Right lobe of liver (tissue), 6 donors: Measurements from ENCODE around the gene BRD1. TPM values are rescaled to one million over a fixed set of nuclear protein-coding genes. Genes with fewer than 3 reads are reported as not detected.

Source experiments
- ATAC-seq, 4 donors: fragments of 200-7000 bp; cut with Tn5 transposase; one replicate each; pipeline ENCODE4 v1.9.1; 2020; ENCODE audit warnings: mild to moderate bottlenecking in 4 of 4, moderate library complexity in 4 of 4
- DNase-seq, 3 donors: peaks; one replicate each; pipeline ENCODE4 v3.0.0-alpha.2; 2020
- H3K27ac ChIP-seq, 3 donors: fragments of 200-600 bp; one replicate each; pipeline ENCODE4 v1.8.0; 2022
- H3K27me3 ChIP-seq, 2 donors: fragments of 200-600 bp; one replicate each; pipeline ENCODE4 v1.8.0; 2022
- H3K36me3 ChIP-seq, 4 donors: fragments of 200-600 bp; sonication (generic) in 1 of 4; one replicate each; pipeline versions ENCODE4 v1.5.1 to v1.8.0; 2017 to 2022; ENCODE audit warnings: control low read depth in 1 of 4
- H3K4me1 ChIP-seq, 4 donors: fragments of 200-600 bp; sonication (generic) in 1 of 4; one replicate each; pipeline versions ENCODE4 v1.5.1 to v1.8.0; 2017 to 2022; ENCODE audit warnings: control low read depth in 1 of 4
- H3K4me3 ChIP-seq, 3 donors: fragments of 200-600 bp; one replicate each; pipeline ENCODE4 v1.8.0; 2022
- H3K9me3 ChIP-seq, 4 donors: fragments of 200-600 bp; sonication (generic) in 1 of 4; one replicate each; pipeline versions ENCODE4 v1.5.1 to v1.8.0; 2017 to 2022; ENCODE audit warnings: control low read depth in 1 of 4
- POLR2A ChIP-seq: fragments of 450-650 bp; IDR thresholded peaks from one replicate; pipeline ENCODE4 v1.6.1; 2017; ENCODE audit warnings: antibody characterized with exemption, mild to moderate bottlenecking
- WGBS: methylation state at CpG from one replicate; pipeline ENCODE4 v1.1.6; 2018; ENCODE audit warnings: low coverage, low lambda C conversion rate; ENCODE audit not compliant: insufficient coverage; ENCODE audit errors: missing lambda C conversion rate; 5-methylcytosine and 5-hydroxymethylcytosine counted together
- intact Hi-C, 2 donors: fragments of 100-400 bp; cut with DNase I; formaldehyde crosslinking; loops; one replicate each; pipeline versions ENCODE4 v1.11.2 to v1.14.1; 2022
- total RNA-seq, 6 experiments: library from RNA; depleted of rRNA in 2 of 6; stranded (reverse); fragments of >200 nt in 2 of 6; fragmentation: NEBNext Ultra II Directional in 3 of 6; extraction: Animal tissue kit (Norgen Biotek cat#: 25700) in 3 of 6; gene quantifications; one replicate each; pipeline versions ENCODE4 v1.1.0 to v1.2.4, GENCODE V29; 2016 to 2023
- TF ChIP-seq, protein P1 (sequence below), 4 donors: fragments of 200-600 bp in 3 of 4; fragments of 450-650 bp in 1 of 4; IDR thresholded peaks; one replicate each; pipeline versions ENCODE4 v1.5.1 to v1.8.0; 2016 to 2022; ENCODE audit warnings: antibody characterized with exemption in 4 of 4, mild to moderate bottlenecking in 2 of 4
- donor health status: DM: no; HTN: yes; CAD: no.
- donor health status: DM: no; HTN: no; CAD: no.
- donor health status: DM: no; HTN: no; CAD: no.
- donor health status: DM: no; HTN: yes; CAD: no.
- donor health status: DM: no; HTN: yes; CAD: no.

BRD1 gene
- total RNA-seq, 6 experiments from 2014 or later = 9.3 to 17.8 (median 11.6) TPM

DNA sequence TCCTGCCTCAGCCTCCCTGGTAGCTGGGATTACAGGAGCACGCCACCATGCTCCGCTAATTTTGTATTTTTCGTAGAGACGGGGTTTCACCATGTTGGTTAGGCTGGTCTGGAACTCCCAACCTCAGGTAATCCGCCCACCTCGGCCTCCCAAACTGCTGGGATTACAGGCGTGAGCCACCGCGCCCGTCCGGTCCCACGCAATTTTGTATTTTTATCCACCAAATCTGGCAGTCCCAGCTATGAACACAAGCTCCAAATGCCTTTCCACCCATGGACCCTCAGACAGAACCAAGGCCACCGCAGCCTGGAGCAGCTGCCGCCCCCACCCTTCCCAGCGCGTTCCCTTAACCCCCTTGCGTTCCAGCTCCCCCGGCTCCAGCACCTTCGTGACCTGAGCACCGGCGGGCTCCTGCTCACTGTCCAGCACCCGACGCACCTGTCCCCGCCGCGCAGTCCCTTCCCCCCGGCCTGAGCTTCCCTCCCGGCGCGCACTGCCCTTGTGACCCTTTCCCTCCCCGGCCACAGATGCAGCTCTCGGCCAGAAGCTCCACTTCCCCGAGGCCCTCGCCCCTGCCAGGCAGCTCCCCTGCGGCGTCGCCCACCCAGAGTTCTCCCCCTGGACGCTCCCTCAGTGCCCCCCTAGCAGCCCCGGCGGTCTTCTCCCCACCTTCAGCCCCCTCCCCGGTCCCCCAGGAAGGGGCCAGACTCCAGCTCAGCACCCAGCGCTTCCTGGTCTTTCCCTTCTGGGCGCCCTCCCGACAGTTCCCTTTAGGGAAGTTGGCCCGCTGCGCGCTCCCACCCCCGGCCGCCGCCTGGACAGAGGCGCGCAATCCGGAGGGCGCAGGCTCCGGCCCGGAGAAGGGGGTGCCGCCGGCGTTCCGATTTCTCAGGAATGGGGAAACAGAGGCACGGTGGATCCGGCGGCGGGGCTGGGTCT lies 20.3 kb upstream of the BRD1 start:
- H3K9me3 ChIP-seq = no peaks in the 10 kb centered on the region
- peak; percentile 6 to 26 (median 18) for ATAC-seq
- TF ChIP-seq, protein P1, sequence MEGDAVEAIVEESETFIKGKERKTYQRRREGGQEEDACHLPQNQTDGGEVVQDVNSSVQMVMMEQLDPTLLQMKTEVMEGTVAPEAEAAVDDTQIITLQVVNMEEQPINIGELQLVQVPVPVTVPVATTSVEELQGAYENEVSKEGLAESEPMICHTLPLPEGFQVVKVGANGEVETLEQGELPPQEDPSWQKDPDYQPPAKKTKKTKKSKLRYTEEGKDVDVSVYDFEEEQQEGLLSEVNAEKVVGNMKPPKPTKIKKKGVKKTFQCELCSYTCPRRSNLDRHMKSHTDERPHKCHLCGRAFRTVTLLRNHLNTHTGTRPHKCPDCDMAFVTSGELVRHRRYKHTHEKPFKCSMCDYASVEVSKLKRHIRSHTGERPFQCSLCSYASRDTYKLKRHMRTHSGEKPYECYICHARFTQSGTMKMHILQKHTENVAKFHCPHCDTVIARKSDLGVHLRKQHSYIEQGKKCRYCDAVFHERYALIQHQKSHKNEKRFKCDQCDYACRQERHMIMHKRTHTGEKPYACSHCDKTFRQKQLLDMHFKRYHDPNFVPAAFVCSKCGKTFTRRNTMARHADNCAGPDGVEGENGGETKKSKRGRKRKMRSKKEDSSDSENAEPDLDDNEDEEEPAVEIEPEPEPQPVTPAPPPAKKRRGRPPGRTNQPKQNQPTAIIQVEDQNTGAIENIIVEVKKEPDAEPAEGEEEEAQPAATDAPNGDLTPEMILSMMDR (IDR thresholded peaks at IDR 0.05) = no peak
- TF ChIP-seq POLR2A = no peak
- H3K4me1 ChIP-seq = peaks cover 0 to 15% (median 4%) of the 10 kb centered on the region in 4 donors
- H3K27me3 ChIP-seq = peaks cover 0 to 5% of the 10 kb centered on the region in 2 donors
- WGBS = 12% methylated on average over 34 of the region's 64 CpGs
- H3K36me3 ChIP-seq = no peaks in the 10 kb centered on the region
- intact Hi-C loops = no loop called here
- peak in 2 of 3 donors; percentile 61 to 63 for DNase-seq
- peak overlapping the region; percentile 41 to 56 (median 46) for H3K4me3 ChIP-seq
- H3K27ac ChIP-seq = no peak overlapping the region

DNA sequence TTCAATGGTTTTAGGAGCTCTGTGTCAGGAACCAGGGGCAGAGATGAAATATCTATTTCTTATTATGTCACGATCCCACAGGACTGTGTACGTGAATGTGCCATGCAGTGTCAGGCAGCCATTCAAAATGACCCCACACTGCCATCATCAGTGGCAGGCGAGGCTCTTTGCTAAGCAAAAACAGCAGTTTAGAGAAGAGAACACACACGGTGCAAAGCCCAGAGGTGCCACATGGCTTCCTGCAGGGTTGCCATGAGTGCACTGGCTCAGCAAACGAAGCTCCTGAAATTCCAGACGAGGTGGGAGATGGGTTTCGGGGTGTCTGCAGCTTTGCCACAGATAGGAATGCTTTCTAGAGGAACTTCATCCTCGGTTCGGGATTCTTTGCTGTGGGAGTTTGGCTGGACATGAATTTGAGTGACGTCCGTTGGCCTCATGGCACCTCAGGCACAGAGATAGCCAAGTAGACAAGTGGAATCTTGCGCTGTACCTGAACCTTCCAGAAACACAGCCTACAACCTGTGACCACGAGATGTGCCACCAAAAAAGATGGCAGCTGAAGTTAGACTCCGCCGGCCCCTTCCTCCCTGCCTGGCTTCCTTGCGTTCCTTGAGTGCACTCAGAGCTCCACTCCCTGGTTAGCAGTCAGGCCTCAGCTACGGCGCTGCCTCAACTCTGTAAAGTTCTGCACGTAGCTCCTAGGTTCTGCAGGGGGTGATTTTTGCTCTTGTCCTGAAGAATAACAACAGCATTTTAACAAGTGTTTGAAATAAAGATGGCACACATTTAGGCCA lies 18.2 kb upstream of the BRD1 start:
- no peak overlapping the region for H3K4me3 ChIP-seq
- DNase-seq = no peak
- H3K36me3 ChIP-seq = no peaks in the 10 kb centered on the region
- peaks cover 0 to 5% of the 10 kb centered on the region in 2 donors for H3K27me3 ChIP-seq
- WGBS = 71% methylated on average over 10 of the region's 19 CpGs
- no peak overlapping the region for H3K27ac ChIP-seq
- no peak for ATAC-seq
- peaks cover 0 to 15% (median 4%) of the 10 kb centered on the region in 4 donors for H3K4me1 ChIP-seq
- TF ChIP-seq POLR2A = no peak
- TF ChIP-seq, protein P1 (IDR thresholded peaks at IDR 0.05) = no peak
- no peaks in the 10 kb centered on the region for H3K9me3 ChIP-seq
- intact Hi-C loops = no loop called here

DNA sequence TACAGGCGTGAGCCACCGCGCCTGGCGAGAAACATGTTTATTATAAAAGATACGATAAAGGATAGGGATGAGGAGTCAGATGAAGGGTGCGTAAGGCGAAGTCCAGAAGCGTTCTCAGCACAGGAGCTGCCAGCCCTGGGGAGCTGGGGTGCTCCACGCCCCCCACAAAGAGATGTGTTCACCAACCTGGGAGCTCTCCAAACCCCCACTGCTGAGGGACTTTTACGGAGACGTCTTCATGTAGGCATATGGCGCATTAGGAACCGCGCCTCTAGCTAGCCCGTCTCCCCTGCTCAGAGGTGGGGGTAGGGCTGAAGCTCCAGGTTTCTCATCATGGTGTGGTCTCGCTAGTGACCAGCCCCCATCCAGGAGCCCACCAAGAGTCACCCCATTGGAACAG lies 17.6 kb upstream of the BRD1 start:
- H3K9me3 ChIP-seq = no peaks in the 10 kb centered on the region
- no peak for ATAC-seq
- no peak for DNase-seq
- no peak overlapping the region for H3K4me3 ChIP-seq
- intact Hi-C loops = no loop called here
- WGBS = 90% methylated on average over 10 of the region's 16 CpGs
- H3K27ac ChIP-seq = no peak overlapping the region
- H3K27me3 ChIP-seq = peaks cover 0 to 5% of the 10 kb centered on the region in 2 donors
- H3K4me1 ChIP-seq = peaks cover 0 to 15% (median 4%) of the 10 kb centered on the region in 4 donors
- no peaks in the 10 kb centered on the region for H3K36me3 ChIP-seq
- TF ChIP-seq POLR2A = no peak
- TF ChIP-seq, protein P1 (IDR thresholded peaks at IDR 0.05) = no peak

DNA sequence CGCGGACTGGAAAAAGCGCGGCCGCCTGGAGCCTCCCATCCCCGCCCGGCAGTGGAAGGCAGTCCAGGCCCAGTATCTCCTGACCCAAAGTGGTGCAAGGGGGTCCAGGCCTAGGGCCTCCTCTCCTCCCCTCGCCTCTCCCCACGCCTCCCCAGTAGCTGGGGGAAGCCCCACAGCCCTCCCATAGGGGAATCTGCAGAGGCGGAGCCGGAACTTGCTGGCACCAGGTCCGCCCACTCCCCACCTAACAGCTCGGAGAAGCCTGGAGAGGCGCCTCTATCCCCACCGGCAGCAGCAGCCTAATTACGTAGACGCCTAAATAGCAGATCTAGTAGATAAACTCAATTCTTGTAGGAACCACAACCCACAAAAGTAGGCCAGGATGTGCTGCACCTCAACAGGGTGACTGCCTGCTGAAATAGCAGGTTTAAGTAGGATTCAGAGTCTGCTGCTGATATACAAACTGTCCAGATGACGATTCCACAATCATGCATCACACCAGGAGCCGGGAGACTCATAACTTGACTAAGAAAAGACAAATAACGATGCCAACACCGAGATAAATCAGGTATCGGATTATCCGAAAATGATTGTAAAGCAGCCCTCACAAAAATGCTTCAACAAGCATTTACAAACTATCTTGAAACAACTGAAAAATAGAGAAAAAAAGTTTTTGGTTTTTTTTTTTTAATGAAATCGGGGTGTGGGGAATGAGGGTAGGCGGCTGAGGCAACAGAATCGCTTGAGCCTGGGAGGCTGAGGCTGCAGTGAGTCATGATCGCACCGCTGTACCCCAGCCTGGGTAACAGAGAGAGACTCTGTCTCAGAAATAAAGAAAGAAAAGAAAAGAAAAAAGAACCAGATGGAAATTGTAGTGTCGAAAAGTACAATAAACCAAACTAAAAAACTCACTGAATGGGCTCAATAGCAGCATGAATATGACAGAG lies 11.4 kb upstream of the BRD1 start:
- no peak overlapping the region for H3K27ac ChIP-seq
- TF ChIP-seq POLR2A = no peak
- TF ChIP-seq, protein P1 (IDR thresholded peaks at IDR 0.05) = no peak
- no peak for DNase-seq
- intact Hi-C loops = no loop called here
- H3K4me3 ChIP-seq = no peak overlapping the region
- peak; percentile 37 to 70 (median 61) for ATAC-seq
- H3K9me3 ChIP-seq = no peaks in the 10 kb centered on the region
- H3K36me3 ChIP-seq = no peaks in the 10 kb centered on the region
- H3K4me1 ChIP-seq = no peaks in the 10 kb centered on the region
- no peaks in the 10 kb centered on the region for H3K27me3 ChIP-seq
- WGBS = 62% methylated on average over 16 of the region's 29 CpGs
